ENCODE data around the gene INTS11.

DNA sequence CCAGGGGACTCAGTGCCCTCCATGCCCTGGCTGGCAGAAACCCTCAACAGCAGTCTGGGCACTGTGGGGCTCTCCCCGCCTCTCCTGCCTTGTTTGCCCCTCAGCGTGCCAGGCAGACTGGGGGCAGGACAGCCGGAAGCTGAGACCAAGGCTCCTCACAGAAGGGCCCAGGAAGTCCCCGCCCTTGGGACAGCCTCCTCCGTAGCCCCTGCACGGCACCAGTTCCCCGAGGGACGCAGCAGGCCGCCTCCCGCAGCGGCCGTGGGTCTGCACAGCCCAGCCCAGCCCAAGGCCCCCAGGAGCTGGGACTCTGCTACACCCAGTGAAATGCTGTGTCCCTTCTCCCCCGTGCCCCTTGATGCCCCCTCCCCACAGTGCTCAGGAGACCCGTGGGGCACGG lies 3.8 kb upstream of the INTS11 start:
- no peak for TF ChIP-seq TAF1 (IDR thresholded peaks at IDR 0.05; ENCODE audit: low read depth)
- no peak for TF ChIP-seq YY1 (IDR thresholded peaks at IDR 0.05; ENCODE audit: low read depth)
- no peak for TF ChIP-seq EP300 (IDR thresholded peaks at IDR 0.05; ENCODE audit: borderline replicate concordance)
- TF ChIP-seq, protein P1, sequence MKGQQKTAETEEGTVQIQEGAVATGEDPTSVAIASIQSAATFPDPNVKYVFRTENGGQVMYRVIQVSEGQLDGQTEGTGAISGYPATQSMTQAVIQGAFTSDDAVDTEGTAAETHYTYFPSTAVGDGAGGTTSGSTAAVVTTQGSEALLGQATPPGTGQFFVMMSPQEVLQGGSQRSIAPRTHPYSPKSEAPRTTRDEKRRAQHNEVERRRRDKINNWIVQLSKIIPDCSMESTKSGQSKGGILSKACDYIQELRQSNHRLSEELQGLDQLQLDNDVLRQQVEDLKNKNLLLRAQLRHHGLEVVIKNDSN (IDR thresholded peaks at IDR 0.05), result no peak
- TF ChIP-seq NFIC (IDR thresholded peaks at IDR 0.05), result no peak
- no peak for TF ChIP-seq FOXM1 (IDR thresholded peaks at IDR 0.05; ENCODE audit: borderline replicate concordance, low read depth)
- TF ChIP-seq, protein P2, sequence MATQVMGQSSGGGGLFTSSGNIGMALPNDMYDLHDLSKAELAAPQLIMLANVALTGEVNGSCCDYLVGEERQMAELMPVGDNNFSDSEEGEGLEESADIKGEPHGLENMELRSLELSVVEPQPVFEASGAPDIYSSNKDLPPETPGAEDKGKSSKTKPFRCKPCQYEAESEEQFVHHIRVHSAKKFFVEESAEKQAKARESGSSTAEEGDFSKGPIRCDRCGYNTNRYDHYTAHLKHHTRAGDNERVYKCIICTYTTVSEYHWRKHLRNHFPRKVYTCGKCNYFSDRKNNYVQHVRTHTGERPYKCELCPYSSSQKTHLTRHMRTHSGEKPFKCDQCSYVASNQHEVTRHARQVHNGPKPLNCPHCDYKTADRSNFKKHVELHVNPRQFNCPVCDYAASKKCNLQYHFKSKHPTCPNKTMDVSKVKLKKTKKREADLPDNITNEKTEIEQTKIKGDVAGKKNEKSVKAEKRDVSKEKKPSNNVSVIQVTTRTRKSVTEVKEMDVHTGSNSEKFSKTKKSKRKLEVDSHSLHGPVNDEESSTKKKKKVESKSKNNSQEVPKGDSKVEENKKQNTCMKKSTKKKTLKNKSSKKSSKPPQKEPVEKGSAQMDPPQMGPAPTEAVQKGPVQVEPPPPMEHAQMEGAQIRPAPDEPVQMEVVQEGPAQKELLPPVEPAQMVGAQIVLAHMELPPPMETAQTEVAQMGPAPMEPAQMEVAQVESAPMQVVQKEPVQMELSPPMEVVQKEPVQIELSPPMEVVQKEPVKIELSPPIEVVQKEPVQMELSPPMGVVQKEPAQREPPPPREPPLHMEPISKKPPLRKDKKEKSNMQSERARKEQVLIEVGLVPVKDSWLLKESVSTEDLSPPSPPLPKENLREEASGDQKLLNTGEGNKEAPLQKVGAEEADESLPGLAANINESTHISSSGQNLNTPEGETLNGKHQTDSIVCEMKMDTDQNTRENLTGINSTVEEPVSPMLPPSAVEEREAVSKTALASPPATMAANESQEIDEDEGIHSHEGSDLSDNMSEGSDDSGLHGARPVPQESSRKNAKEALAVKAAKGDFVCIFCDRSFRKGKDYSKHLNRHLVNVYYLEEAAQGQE (IDR thresholded peaks at IDR 0.05; ENCODE audit: low read depth), result no peak
- no peak for TF ChIP-seq TCF12 (IDR thresholded peaks at IDR 0.05; ENCODE audit: low read depth)
- TF ChIP-seq, protein P3, sequence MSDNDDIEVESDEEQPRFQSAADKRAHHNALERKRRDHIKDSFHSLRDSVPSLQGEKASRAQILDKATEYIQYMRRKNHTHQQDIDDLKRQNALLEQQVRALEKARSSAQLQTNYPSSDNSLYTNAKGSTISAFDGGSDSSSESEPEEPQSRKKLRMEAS (IDR thresholded peaks at IDR 0.05), result no peak
